ENCODE results near the gene B9D2. TPM values are rescaled to one million over a fixed set of nuclear protein-coding genes. Genes with fewer than 3 reads are reported as not detected.

Gene B9D2
- total RNA-seq, 1 experiment from 2014 or later = 7.3 TPM

DNA sequence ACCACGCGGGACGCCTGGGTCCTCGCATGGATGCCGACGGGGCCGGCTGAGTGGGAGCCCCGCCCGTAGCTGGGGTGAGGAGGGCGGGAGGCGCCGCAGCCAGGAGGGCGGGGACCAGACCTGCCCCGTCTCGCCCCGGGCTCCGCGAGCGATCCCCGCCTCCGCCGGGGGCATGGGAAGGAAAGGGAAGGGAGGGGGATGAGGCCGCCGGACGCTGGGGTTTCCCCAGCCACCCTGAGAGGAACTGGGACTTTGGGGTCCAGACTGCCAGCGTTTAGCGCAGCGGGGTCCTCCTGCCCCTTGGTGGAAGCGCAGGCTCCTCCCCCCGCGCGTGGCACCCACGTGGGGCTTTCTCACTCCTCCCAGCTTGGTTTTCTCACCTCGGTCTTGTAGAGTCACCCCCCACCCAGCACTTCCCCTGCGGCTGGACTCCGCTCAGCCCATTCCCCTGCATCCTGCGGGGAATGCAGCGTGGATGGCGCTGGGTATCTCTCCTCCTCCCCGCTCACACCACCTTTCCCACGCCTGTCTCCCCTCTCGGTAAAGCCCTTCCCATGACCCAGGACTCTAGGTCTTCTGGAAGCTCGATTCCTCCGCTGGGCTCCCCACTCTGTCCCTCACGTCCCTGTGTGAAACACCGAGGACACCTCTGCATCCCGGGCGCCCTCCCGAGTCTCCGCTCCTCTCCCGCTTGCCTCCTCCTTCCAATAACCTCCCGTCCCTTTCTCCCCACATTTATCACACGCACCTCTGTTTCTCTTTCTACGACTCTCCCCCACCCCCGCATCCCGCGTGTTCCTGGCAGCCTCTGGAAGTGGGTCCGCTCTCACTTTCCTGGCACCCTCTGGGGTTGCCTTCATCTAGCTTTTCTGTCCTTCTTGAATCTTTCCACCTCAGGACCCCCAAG is 12.4 kb downstream of the B9D2 start:
- peak overlapping the region; percentile 89; the same call in 1 of the 2 replicates for H3K27ac ChIP-seq (ENCODE audit: low read depth, low read length)
- no peaks in the 10 kb centered on the region for H4K20me1 ChIP-seq (ENCODE audit: insufficient read depth)
- H3K9me2 ChIP-seq (ENCODE audit: insufficient read depth) = no peaks in the 10 kb centered on the region
- H3K36me3 ChIP-seq (ENCODE audit: control insufficient read depth in 1 of 2, insufficient read depth in 2 of 2, low read length in 2 of 2) = peaks cover 0 to 6% of the 10 kb centered on the region in 2 experiments; a peak in 1 of 4 replicates
- H3K9ac ChIP-seq (ENCODE audit: low read length) = peak overlapping the region; percentile 83
- TF ChIP-seq REST (IDR thresholded peaks at IDR 0.05; ENCODE audit: low read depth) (no peak), SRF (IDR thresholded peaks at IDR 0.05; ENCODE audit: low read depth) (no peak), EGR1 (IDR thresholded peaks at IDR 0.05; ENCODE audit: low read depth) (peak; percentile 69), MAX (IDR thresholded peaks at IDR 0.05) (peak; percentile 50; the same call in 1 of the 2 replicates), POLR2AphosphoS5 (IDR thresholded peaks at IDR 0.05; ENCODE audit: low read depth, low read length) (peak; percentile 60), ZBTB33 (IDR thresholded peaks at IDR 0.05; ENCODE audit: extremely low read depth, insufficient replicate concordance, low read length) (no peak)
- H3K79me2 ChIP-seq (ENCODE audit: insufficient read depth, low read length) = peaks cover 42% of the 10 kb centered on the region
- peak overlapping the region; percentile 95 for H3K4me2 ChIP-seq (ENCODE audit: low read length)
- peak overlapping the region; percentile 79 to 87 for H3K4me3 ChIP-seq (replicated peaks in 1 of 2; ENCODE audit: low read depth in 1 of 2, low read length in 2 of 2)
- ATAC-seq (peak; percentile 67), DNase-seq (ENCODE audit: low read depth, low spot score) (no peak)
- no peaks in the 10 kb centered on the region for H3K27me3 ChIP-seq (ENCODE audit: insufficient read depth, low read length)
- no TSS peak for BruUV-seq (replicated peaks)
- CTCF ChIA-PET = interaction anchor here (1.0 to 5.6 kb wide), 4 partner anchors 13 to 219 kb away, joined by 3 to 54 read pairs (median 4); partner anchors contain the start of genes B9D2 and HNRNPUL1
- RAD21 ChIA-PET (ENCODE audit: low non-redundant PET in 1 of 2, low total read pairs in 2 of 2, uncharacterized antibody in 2 of 2, unreplicated experiment in 2 of 2) = interaction anchor here in 1 of 2 experiments (1.2 kb wide), 1 partner anchor 13 kb away, joined by 4 read pairs; the partner anchor contains the start of gene B9D2
- H2AFZ ChIP-seq (ENCODE audit: low read depth, low read length, poor library complexity, severe bottlenecking) = no peak overlapping the region
- intact Hi-C loops (cut with micrococcal nuclease) = loop anchor here (2.0 kb wide), 1 partner anchor 41 kb away; the partner anchor contains the start of gene CCDC97
- H3K4me1 ChIP-seq (ENCODE audit: control insufficient read depth in 1 of 2, insufficient read depth in 2 of 2, low read length in 2 of 2) = peaks cover 11 to 29% of the 10 kb centered on the region in 2 experiments; a peak in 3 of 4 replicates
- H3K9me3 ChIP-seq (ENCODE audit: control insufficient read depth in 1 of 2, insufficient read depth in 1 of 2, low read depth in 1 of 2, low read length in 2 of 2) = no peaks in the 10 kb centered on the region
- POLR2A ChIA-PET = interaction anchor here (0.9 to 2.1 kb wide), 2 partner anchors 12 to 14 kb away, joined by 4 to 13 read pairs; partner anchors contain the start of gene B9D2
